HG02610 (cell line): ENCODE measurements around the gene CHN1.

ENCODE experiments used
- ATAC-seq: cut with Tn5 transposase; IDR thresholded peaks from one replicate; pipeline ENCODE4 v1.9.1; 2021; ENCODE audit warnings: mild to moderate bottlenecking, moderate library complexity; ENCODE audit not compliant: unreplicated experiment

CHN1 gene

DNA sequence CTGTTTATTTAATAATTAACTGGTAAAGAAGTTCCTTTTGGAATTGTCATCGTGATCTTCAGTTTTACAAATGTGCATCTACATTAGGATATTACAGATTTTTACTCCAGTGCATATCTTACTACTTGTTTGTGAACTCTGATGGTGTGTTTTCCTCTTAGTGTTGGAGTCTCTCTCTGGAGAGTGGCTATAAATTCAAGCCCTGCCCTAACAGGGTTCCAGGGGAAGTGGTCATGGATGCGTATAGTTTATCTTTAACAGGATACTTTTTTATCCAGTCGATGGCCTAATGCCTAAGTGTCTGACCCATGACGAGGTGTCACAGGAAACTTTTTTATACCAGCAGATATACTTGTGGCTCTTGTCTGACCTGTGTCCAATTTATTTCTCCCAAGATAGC lies 75.4 kb downstream of the CHN1 start:
- no peak for ATAC-seq

DNA sequence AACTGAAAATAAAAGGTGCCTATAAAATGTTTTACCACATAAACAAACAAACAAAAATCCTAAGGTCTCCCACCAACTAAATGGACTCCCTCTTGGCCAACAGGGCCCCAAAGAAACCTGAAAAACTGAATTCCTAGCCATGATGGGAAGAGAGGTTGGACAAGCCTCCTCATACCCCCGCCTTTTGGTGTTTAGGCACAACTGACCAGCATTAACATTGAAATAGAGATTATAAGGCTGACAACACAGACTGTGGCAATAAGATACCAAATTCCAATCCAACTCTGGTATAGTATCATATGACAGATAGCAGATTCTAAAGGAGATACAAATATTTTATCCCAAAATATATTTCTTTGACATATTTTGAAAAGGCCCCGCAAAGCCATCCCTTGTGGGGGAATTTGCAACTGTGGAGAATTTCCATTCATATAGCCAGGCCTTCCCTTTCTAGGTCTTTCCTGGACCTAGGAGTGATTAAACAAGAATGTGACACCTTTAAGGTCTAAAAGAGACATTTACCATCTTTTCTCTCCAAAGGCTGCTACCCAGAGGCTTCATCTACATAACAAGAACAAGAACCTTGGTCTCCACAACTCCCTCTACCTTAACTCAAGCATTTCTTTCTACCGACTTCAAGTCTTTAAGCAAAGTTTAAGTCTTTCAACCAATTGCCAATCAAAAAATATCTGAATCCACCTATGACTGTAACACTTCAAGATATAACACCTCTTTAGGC lies 80.0 kb downstream of the CHN1 start:
- no peak for ATAC-seq

DNA sequence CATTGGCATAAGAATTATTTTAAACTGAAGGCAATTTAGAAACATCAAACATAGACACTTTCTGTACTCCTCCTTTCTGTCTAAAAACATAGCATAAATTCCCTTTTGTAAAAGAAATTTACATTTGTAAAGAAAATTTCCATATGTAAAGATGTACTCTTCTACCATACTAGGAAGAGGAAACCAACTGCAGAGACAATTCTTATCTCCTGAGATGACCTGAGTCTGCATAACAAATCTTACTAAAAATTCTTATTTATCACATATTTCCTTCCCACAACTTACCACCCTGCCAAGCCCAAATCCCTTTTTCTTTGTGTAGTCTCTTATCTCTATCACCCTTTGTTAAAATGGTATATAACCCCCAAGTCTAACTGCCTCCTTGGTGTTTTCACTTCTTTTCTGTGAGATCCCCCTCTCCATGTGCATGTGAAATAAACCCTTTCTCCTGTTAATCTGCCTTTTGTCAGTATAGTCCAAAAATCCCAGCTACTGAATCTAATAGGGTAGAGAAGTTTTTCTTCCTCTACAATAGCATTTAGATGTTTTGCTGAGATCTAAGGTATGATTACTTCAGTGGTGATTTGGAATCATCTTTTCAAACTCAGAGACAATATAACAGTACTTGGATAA lies 81.0 kb downstream of the CHN1 start:
- no peak for ATAC-seq

DNA sequence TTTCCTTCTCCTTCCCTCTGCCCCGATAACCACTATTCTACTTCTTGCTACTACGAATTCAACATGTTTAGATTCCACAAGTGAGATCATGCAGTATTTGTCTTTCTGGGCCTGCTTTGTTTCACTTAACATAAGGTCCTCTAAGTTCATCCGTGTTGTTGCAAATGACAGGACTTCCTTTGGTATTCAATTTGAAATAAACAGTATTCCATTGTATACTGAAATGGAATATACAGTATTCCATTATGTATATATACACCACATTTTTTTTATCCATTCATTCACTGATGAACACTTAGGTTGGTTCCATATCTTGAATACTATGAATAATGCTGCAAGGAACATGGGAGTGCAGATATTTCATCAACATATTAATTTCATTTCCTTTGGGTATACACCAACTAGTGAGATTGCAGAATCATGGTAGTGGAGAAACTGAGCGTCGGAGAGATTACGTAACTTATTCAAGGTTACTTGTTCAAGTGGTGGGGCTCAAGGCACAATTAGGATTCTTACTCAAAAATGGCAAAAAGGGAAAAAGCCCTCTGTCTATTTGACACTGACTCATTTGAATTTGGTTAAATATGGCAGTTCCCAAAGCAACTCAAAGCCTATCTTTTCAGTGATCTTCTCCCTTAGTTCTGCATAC lies 85.1 kb downstream of the CHN1 start:
- ATAC-seq, result no peak

- ATAC-seq, result no peak
These were observed 86.2 kb downstream of the CHN1 start for GRCh38 chr2:174918886-174919526.

GRCh38 chr2:174916270-174916930 lies 88.8 kb downstream of the CHN1 start:
- no peak for ATAC-seq

- ATAC-seq, result no peak
These were observed 90.1 kb downstream of the CHN1 start for GRCh38 chr2:174914853-174915760.

- ATAC-seq, result no peak
These were observed 96.9 kb downstream of the CHN1 start for GRCh38 chr2:174908284-174908683.

DNA sequence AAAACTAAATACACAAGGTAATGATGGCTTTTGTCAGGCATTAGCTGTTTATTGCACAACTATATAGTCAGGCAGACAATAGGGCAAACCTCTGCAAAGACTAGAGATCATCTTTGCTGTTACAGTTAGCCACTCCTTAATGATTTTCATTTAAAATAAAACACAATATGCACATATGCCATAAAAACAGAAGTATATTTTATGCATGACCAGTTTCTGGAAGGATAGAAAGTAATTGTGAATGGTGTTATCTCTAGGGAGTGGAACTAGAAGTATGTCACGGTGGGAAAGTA lies 102.0 kb downstream of the CHN1 start:
- no peak for ATAC-seq

- ATAC-seq, result no peak
These were observed 102.5 kb downstream of the CHN1 start for GRCh38 chr2:174902506-174903263.

DNA sequence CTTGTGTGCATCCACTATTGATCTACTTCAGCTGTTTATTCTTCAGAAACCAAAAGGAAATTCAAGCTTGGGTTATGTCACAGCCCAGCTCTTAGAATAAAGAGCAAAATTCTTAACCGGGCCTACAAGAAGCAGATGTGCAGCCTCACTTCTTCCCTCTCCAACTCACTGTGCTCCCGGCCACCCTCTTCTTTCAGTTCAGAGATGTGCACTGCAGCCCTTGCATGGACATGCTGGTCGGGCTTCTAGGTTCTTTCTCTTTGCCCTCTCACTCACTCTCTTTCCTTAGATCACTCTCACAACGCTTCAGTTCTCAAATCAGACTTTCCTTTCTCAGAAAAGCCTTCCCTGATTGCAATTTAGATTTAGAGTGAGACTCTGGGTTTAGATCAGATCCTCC lies 104.1 kb downstream of the CHN1 start:
- ATAC-seq, result no peak

- ATAC-seq, result no peak
These were observed 107.9 kb downstream of the CHN1 start for GRCh38 chr2:174897286-174897685.

- ATAC-seq, result no peak
These were observed 112.2 kb downstream of the CHN1 start for GRCh38 chr2:174893018-174893417.

DNA sequence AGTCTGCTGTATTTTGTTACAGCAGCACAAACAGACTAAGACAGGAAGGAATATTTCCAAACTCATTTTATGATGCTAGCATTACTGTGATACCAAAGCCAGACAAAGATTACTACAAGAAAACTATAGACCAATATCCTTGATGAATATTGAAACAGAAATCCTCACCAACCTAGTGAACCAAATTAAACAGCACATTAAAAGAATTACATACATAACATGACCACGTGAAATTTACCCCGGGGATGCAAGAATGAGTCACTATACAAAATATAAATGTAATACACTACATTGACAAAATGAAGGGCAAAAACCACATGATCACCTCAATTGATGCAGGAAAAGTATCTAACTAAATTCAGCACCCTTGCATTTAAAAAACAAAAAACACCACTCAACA lies 112.6 kb downstream of the CHN1 start:
- no peak for ATAC-seq

DNA sequence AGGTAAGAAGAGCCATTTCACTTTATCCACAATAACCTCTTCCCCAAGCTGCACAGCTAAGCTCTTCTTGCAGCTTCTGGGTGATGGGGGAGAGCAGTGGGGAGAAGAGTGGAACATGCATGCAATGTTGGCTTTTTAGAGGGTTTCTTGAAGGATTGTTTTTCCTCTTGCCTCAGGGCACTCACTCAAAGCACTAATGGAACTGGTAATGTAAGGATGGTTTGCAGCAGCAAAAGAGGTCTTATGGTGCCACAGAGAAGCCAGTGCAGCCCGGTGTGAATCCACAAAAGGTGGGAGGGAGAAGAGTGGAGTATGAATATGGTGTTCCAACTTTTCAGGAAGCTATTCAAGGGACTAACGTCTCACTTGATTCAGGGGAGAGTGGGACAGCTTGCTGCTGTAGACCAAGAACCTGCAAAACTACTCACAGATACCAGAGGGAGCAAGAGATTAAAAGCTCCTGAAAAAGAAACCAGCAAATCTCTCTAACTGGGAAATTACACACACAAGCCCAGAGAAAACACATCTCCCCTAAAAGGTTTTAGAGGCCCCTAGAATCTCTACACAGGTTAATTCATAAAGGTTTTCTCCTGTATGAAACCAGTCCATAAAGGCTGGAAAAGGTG lies 116.4 kb downstream of the CHN1 start:
- ATAC-seq, result no peak

DNA sequence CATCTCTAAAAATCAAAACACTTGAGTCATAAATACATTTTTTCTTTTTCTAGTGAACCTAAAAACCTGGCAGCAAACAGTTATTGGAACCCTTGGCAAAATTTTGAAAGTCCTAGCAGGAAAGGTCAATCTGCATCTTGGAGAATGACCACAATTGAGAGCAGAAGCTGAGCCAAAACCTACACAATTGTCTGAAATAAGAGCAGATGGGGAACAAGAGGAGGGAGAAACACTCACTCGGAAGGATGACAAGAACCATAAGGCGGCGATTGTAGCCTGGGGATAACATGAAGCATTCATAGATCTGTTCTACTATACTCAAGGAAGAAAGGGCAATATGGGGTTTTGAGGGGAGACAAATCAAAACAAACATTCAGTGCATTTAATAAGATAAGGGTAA lies 117.0 kb downstream of the CHN1 start:
- no peak for ATAC-seq

DNA sequence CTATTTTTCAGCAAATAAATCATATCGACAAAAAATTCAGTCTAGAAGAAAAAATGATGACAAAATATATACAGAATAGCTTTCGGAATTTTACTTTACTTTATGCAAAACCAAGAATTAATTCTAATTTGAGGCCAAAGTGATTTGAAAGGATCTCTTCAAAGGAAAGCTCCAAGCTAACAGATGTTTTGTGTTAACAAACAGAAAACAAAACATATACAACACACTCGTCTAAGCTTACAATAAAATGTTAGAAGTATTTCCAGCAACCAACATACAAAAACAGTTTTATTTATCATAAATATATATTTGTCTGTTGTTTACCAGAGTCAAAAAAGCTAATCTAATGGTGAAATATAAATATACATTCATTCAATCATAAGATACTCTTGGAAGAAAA lies 122.8 kb downstream of the CHN1 start:
- no peak for ATAC-seq

DNA sequence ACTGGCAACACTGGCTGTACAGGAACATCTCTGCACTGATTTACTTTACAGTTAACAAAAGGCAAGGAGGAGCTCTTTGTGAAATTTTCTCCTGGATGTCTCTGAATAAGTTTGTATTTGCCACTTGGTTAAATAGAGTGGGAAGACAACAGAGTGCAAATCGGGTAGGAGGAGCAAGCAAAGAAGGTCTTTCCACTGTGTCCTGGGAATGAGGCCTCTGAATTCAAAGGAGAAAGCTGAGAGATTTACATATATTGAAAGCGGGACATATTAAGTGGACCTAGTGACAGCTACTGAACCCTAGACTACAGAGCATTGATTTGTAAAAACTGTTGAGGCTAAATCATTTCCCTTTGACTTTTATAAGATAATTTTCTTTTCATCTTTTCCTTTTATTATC lies 123.5 kb downstream of the CHN1 start:
- ATAC-seq, result no peak

GRCh38 chr2:174878537-174879147 lies 126.5 kb downstream of the CHN1 start:
- no peak for ATAC-seq
